NCI-H748 (cell line): ENCODE results near the gene LAMA1.
"Not testable (repeated sequence)": the region's sequence is repeated elsewhere in the genome, so short reads cannot be mapped to it uniquely, and the experiment has no call there.

Experiments
- DNase-seq: peaks from one replicate; lab custom pipeline; 2025; ENCODE audit not compliant: unreplicated experiment; lab: John Stamatoyannopoulos, UW

LAMA1 gene

GRCh38 chr18:7117390-7118355 is at the start of gene LAMA1:
TSS of gene LAMA1 (minus strand) at chr18:7117797. CDS start at chr18:7117720, 77 bp downstream.
- DNase-seq = peak; percentile 47

- no peak for DNase-seq
Observed at GRCh38 chr18:7165846-7166393, 48.3 kb upstream of the LAMA1 start.

GRCh38 chr18:7164323-7165004 is 46.9 kb upstream of the LAMA1 start:
- peak; percentile 25 for DNase-seq

- DNase-seq = no peak
Observed at GRCh38 chr18:7158216-7158615, 40.6 kb upstream of the LAMA1 start.

GRCh38 chr18:7157760-7158159 is 40.2 kb upstream of the LAMA1 start:
- no peak for DNase-seq

- no peak for DNase-seq
Observed at GRCh38 chr18:7155887-7156286, 38.3 kb upstream of the LAMA1 start.

GRCh38 chr18:7155092-7155491 is 37.5 kb upstream of the LAMA1 start:
- DNase-seq = no peak

GRCh38 chr18:7152440-7152839 is 34.8 kb upstream of the LAMA1 start:
- no peak for DNase-seq

GRCh38 chr18:7147399-7147798 is 29.8 kb upstream of the LAMA1 start:
- DNase-seq = no peak

GRCh38 chr18:7146067-7146466 is 28.5 kb upstream of the LAMA1 start:
- no peak for DNase-seq

- DNase-seq = not testable (repeated sequence)
Observed at GRCh38 chr18:7144921-7145320, 27.3 kb upstream of the LAMA1 start.

- DNase-seq = no peak
Observed at GRCh38 chr18:7141287-7141686, 23.7 kb upstream of the LAMA1 start.

- DNase-seq = no peak
Observed at GRCh38 chr18:7139409-7139808, 21.8 kb upstream of the LAMA1 start.

- no peak for DNase-seq
Observed at GRCh38 chr18:7133181-7133580, 15.6 kb upstream of the LAMA1 start.

GRCh38 chr18:7132356-7133150 is 15.0 kb upstream of the LAMA1 start:
- no peak for DNase-seq

- no peak for DNase-seq
Observed at GRCh38 chr18:7122376-7122775, 4.8 kb upstream of the LAMA1 start.

GRCh38 chr18:7116792-7117389 is 706 bp downstream of the LAMA1 start:
- peak; percentile 39 for DNase-seq

- peak; percentile 65 for DNase-seq
Observed at GRCh38 chr18:7116001-7116730, 1.4 kb downstream of the LAMA1 start.

GRCh38 chr18:7112936-7113335 is 4.7 kb downstream of the LAMA1 start:
- DNase-seq = no peak

GRCh38 chr18:7111134-7111533 is 6.5 kb downstream of the LAMA1 start:
- no peak for DNase-seq
